ENCODE measurements around the gene BRINP3.
"Not testable (repeated sequence)": the region's sequence is repeated elsewhere in the genome, so short reads cannot be mapped to it uniquely, and the experiment has no call there.

Gene BRINP3

DNA sequence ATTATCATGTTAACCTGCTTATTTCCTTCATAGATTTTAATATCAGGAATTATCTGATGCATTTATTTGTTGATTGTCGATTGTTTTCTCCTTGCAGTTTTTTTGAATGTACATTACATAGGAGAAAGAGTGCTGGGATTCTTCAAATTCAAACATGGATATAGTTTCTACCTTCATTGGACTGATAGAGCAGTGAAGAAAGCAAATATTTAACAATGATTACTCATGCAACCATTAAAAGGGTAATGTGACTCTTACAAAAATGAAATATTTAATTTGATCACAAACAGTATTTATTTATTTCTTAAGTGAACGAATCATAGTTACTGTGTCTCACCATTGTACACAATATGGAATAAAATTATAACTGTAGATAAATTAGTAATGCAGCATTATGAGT lies 350.9 kb downstream of the BRINP3 start:
- no peak overlapping the region for H3K4me3 ChIP-seq (ENCODE audit: low read depth, low read length)
- TF ChIP-seq, protein P1, sequence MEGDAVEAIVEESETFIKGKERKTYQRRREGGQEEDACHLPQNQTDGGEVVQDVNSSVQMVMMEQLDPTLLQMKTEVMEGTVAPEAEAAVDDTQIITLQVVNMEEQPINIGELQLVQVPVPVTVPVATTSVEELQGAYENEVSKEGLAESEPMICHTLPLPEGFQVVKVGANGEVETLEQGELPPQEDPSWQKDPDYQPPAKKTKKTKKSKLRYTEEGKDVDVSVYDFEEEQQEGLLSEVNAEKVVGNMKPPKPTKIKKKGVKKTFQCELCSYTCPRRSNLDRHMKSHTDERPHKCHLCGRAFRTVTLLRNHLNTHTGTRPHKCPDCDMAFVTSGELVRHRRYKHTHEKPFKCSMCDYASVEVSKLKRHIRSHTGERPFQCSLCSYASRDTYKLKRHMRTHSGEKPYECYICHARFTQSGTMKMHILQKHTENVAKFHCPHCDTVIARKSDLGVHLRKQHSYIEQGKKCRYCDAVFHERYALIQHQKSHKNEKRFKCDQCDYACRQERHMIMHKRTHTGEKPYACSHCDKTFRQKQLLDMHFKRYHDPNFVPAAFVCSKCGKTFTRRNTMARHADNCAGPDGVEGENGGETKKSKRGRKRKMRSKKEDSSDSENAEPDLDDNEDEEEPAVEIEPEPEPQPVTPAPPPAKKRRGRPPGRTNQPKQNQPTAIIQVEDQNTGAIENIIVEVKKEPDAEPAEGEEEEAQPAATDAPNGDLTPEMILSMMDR (IDR thresholded peaks at IDR 0.05; ENCODE audit: borderline replicate concordance, insufficient read depth, low read depth, low read length) = no peak

DNA sequence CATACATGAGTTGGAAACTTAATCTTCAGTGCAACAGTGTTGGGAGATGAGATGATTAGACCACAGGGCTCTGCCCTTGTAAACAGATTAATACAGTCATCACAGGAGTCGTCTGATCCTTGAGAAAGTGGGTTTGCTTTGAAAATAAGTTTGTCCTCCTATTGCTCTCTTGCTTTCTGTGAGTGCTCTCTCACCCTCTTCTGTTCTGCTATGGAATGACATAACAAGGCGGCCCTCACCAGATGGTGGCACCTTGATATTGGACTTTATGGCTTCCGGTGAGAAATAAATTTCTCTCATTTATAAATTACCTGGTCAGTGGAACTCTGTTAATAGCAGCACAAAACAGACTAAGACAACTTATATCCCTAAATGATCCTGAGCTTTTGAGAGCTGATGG lies 353.6 kb downstream of the BRINP3 start:
- TF ChIP-seq, protein P1 (IDR thresholded peaks at IDR 0.05; ENCODE audit: borderline replicate concordance, insufficient read depth, low read depth, low read length) = no peak
- no peak overlapping the region for H3K4me3 ChIP-seq (ENCODE audit: low read depth, low read length)

DNA sequence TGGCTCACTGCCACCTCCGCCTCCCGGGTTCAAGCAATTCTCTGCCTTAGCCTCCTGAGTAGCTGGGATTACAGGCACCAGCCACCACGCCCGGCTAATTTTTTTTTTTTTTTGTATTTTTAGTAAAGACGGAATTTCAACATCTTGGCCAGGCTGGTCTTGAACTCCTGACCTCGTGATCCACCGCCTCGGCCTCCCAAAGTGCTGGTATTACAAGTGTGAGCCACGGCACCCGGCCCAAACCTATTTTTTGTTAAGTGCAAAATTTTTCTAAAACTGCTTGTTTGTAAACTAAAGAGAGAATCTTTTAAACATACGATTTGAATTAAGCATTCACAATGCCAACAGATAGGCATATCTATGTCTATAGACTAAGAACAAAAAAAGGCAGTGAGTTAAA lies 357.1 kb downstream of the BRINP3 start:
- H3K4me3 ChIP-seq (ENCODE audit: low read depth, low read length) = not testable (repeated sequence)

DNA sequence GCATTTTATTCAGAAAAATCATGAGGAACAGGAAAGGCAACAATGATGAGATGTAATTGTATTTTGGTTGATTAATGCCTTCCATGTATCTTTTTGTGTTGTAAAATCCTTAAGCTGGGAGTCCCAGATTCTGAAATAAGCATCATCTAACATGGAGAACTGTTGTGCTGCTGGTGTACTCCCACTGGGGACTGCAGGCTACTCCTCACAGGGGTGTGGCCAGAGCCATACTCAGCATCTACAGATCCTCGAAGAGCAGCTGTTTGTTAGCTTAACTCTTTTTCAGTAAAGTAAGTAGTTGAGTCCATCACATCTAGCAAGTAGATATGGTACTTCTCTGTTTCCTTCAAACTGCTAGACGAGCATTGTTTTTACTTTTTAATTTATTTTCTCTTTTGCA lies 358.0 kb downstream of the BRINP3 start:
- no peak overlapping the region for H3K4me3 ChIP-seq (ENCODE audit: low read depth, low read length)
- TF ChIP-seq, protein P1 (IDR thresholded peaks at IDR 0.05; ENCODE audit: borderline replicate concordance, insufficient read depth, low read depth, low read length) = no peak

DNA sequence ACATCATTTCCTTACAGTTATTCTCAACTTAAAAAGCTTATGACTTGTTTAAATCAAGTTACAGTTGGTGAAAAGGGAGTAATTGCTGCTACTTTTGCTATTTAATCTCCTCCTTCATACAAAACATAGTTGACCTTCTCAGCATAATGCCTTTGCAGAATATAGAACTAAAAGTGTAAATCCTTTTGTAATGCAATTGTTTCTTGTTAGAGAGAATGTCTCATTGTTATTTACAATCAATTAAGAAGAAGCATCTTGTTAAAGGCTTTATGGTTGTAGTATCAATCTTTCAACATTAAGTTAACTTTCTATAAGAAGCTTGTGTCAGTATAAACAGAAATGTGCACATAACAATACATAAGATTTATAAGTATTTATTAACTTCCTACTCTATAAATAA lies 360.7 kb downstream of the BRINP3 start:
- no peak overlapping the region for H3K4me3 ChIP-seq (ENCODE audit: low read depth, low read length)
- TF ChIP-seq, protein P1 (IDR thresholded peaks at IDR 0.05; ENCODE audit: borderline replicate concordance, insufficient read depth, low read depth, low read length) = no peak

DNA sequence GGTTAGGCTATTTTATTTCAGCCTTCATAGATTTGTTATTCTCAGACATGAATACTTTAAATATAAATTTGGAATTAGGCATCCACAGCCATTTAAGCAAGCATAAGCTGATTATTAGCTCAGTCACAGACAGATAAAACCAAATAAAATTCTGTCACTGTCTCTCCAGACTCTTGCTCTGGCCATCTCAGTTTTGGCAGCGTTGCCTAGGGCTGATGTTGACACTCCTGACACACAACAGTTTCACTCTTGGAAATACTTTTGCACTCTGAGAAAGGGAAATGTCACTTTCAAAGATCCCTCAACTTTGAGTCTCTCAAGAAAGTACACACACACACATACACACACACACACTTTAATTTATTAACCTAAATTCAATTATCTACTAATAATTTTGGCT lies 372.7 kb downstream of the BRINP3 start:
- TF ChIP-seq, protein P1 (IDR thresholded peaks at IDR 0.05; ENCODE audit: borderline replicate concordance, insufficient read depth, low read depth, low read length) = no peak
- no peak overlapping the region for H3K4me3 ChIP-seq (ENCODE audit: low read depth, low read length)

DNA sequence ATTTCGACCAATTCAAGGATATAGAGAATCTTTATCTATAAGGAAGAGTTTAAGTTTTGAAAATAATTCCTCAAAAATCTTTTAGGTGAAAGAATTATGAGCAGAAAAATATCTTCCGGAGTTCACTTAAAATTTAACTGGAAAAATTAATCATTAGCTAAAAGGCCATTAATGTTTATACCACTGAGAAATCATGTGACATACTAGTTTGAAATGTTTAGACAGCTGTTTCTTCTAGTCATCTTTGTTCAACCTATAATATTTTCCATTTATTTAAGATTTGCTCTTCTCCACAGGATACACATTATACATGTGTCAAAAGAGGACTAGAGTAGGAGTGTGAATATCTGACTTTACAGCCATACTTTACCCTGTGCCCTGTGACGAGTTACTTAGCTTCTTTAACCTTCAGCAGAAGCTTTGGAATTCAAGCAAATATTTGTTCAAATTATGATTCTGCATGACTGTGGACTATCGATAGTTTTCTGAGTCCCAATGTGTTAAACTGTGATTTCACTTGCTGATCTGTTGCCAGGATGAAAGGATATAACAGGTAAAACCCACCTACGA lies 374.8 kb downstream of the BRINP3 start:
- no peak overlapping the region for H3K4me3 ChIP-seq (ENCODE audit: low read depth, low read length)
- TF ChIP-seq, protein P1 (IDR thresholded peaks at IDR 0.05; ENCODE audit: borderline replicate concordance, insufficient read depth, low read depth, low read length) = no peak

DNA sequence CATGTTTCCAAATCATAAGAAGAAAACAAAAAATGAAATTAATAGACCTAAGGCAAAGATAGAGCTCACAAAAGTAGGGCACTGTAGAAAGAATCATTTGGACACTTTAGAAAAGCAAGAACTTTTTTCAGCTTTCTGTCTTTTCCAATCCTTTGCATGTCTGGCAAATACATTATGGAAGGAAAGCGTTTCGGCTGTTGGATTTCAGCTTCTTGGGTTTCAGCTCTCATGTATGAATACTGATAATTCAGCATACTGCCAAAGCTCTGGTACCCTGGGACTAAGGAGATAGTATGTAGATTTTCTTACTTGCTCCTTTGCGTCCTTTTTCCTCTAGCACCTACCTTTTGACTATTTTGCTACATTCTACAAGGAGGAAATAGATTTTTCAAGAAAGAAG lies 375.9 kb downstream of the BRINP3 start:
- TF ChIP-seq, protein P1 (IDR thresholded peaks at IDR 0.05; ENCODE audit: borderline replicate concordance, insufficient read depth, low read depth, low read length) = no peak

More for the DNA sequence above, 375.9 kb downstream of the BRINP3 start:
- H3K4me3 ChIP-seq (ENCODE audit: low read depth, low read length) = no peak overlapping the region
